ENCODE results near the gene HMCN2.

HMCN2 gene

GRCh38 chr9:130393681-130394071, 128.1 kb downstream of the HMCN2 start:
- TF ChIP-seq CTCF (IDR thresholded peaks at IDR 0.05; ENCODE audit: insufficient read depth, low read depth, low read length, missing control alignments), result no peak
- DNase-seq (ENCODE audit: low read depth), result no peak
- H3K4me3 ChIP-seq (ENCODE audit: low read length), result no peak overlapping the region

- no peak overlapping the region for H3K4me3 ChIP-seq (ENCODE audit: low read length)
- TF ChIP-seq CTCF (IDR thresholded peaks at IDR 0.05; ENCODE audit: insufficient read depth, low read depth, low read length, missing control alignments), result no peak
- no peak for DNase-seq (ENCODE audit: low read depth)
Measured at GRCh38 chr9:130394320-130394719, 128.8 kb downstream of the HMCN2 start.

GRCh38 chr9:130394814-130395470, 129.4 kb downstream of the HMCN2 start:
- H3K4me3 ChIP-seq (ENCODE audit: low read length), result no peak overlapping the region
- TF ChIP-seq CTCF (IDR thresholded peaks at IDR 0.05; ENCODE audit: insufficient read depth, low read depth, low read length, missing control alignments), result no peak
- no peak for DNase-seq (ENCODE audit: low read depth)

GRCh38 chr9:130395810-130396435, 130.4 kb downstream of the HMCN2 start:
- H3K4me3 ChIP-seq (ENCODE audit: low read length), result no peak overlapping the region
- TF ChIP-seq CTCF (IDR thresholded peaks at IDR 0.05; ENCODE audit: insufficient read depth, low read depth, low read length, missing control alignments), result no peak
- DNase-seq (ENCODE audit: low read depth), result no peak

GRCh38 chr9:130396581-130396980, 131.0 kb downstream of the HMCN2 start:
- no peak overlapping the region for H3K4me3 ChIP-seq (ENCODE audit: low read length)
- no peak for TF ChIP-seq CTCF (IDR thresholded peaks at IDR 0.05; ENCODE audit: insufficient read depth, low read depth, low read length, missing control alignments)
- no peak for DNase-seq (ENCODE audit: low read depth)

GRCh38 chr9:130398487-130399240, 133.1 kb downstream of the HMCN2 start:
- no peak for DNase-seq (ENCODE audit: low read depth)
- no peak for TF ChIP-seq CTCF (IDR thresholded peaks at IDR 0.05; ENCODE audit: insufficient read depth, low read depth, low read length, missing control alignments)
- no peak overlapping the region for H3K4me3 ChIP-seq (ENCODE audit: low read length)

Measured in epithelial cell of esophagus (primary cell).